Activated T-cell treated with anti-CD3 and anti-CD28 coated beads, Interleukin-2, amount 50 U/mL, for 72 hours (primary cell): ENCODE measurements around the gene SLC4A7. TPM values are rescaled to one million over a fixed set of nuclear protein-coding genes. Genes with fewer than 3 reads are reported as not detected.

Experiments
- ATAC-seq, 2 donors: fragments of 150-1000 bp; cut with Tn5 transposase; replicated peaks in 1 of 2; 2 replicates each; pipeline ENCODE4 v1.10.0; 2021; ENCODE audit warnings: moderate library complexity in 2 of 2, mild to moderate bottlenecking in 1 of 2
- DNase-seq, 2 donors: peaks; one replicate each; pipeline ENCODE4 v3.0.0; 2021 to 2022; ENCODE audit warnings: mixed read lengths in 1 of 2
- H3K27ac Mint-ChIP-seq: one replicate; pipeline ENCODE4 v1.8.0; 2022; ENCODE audit warnings: mild to moderate bottlenecking, moderate library complexity, mixed read lengths
- H3K27me3 Mint-ChIP-seq: one replicate; pipeline ENCODE4 v1.8.0; 2022; ENCODE audit warnings: low read depth, mixed read lengths
- H3K36me3 Mint-ChIP-seq, 2 donors: one replicate each; pipeline ENCODE4 v1.8.0; 2022; ENCODE audit warnings: mixed read lengths in 2 of 2, mild to moderate bottlenecking in 1 of 2; ENCODE audit not compliant: insufficient read depth in 2 of 2
- H3K4me1 Mint-ChIP-seq: one replicate; pipeline ENCODE4 v1.8.0; 2022; ENCODE audit warnings: low read depth, mixed read lengths
- H3K4me3 Mint-ChIP-seq, 2 donors: one replicate each; pipeline ENCODE4 v1.8.0; 2022; ENCODE audit warnings: mild to moderate bottlenecking in 2 of 2, mixed read lengths in 2 of 2, moderate library complexity in 2 of 2
- H3K9me3 Mint-ChIP-seq, 2 donors: one replicate each; pipeline ENCODE4 v1.8.0; 2022; ENCODE audit warnings: mixed read lengths in 2 of 2
- total RNA-seq, 2 donors: library from RNA; stranded (reverse); gene quantifications; one replicate each; pipeline ENCODE4 v1.2.3, GENCODE V29; 2022

SLC4A7 gene
- total RNA-seq, 2 donors from 2014 or later: 39.1 to 39.9 TPM

DNA sequence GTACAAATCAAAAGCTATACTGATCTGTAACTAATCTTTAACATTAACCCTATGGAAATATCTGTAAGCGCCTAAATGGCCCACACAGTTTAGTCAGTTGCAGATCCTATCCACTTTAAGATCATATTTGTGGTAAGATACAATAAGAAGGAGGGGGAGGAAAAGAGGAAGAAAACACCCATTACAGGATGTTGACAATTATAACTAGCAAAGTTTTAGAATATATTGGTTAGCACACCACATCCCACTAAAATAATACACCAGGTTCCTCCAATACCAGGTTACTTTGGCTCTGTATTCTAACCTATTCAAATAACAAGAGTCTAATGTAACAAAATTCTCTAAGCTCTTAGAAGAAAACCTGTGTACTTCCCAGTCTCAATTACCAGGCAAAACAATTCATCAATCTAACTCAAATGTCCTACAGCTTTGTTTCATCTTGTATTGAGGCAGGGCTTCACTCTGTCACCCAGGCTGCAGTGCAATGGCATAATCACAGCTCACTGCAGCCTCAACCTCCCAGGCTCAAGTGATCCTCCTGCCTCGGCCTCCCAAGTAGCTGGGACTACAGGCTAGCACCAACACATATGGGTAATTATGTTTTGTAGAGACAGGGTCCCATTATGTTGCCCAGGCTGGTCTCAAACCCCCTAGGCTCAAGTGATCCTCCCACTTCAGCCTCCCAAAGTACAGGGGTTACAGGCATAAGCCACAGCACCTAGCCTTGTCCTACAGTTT lies 4.2 kb downstream of the SLC4A7 start:
- Mint-ChIP-seq H3K36me3 (peaks cover 14 to 30% of the 10 kb centered on the region in 2 donors), H3K4me3 (peak overlapping the region; percentile 39 to 77), H3K4me1 (peaks cover 48% of the 10 kb centered on the region), H3K9me3 (peaks cover 2 to 6% of the 10 kb centered on the region in 2 donors), H3K27me3 (no peaks in the 10 kb centered on the region), H3K27ac (peak overlapping the region; percentile 92)
- ATAC-seq (no peak), DNase-seq (no peak)

DNA sequence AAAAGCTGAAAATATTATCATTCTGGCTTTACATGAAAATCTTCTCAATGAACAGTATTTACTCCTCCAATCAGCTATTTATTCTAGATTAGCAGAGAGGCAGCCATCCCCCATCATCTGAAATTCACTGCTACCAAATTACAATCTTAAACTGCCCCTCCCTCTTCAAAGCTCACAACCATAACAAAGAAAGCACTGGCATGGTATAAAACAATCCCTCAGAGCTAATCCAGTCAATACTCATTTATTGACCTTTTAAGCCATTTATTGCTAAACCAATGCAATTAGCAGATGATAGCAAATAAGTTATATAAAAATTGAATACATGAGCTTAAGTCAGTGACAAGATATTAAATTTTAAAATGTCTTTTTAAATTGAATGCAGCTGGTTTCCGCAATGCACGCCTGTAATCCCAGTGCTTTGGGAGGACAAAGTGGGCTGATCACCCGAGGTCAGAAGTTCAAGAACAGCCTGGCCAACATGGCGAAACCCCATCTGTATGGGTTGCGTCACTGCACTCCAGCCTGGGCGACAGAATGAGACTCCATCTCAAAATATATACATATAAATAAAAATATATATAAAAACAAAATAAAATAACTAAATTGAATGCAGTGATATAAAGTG lies 12.1 kb downstream of the SLC4A7 start:
- Mint-ChIP-seq H3K27me3 (no peaks in the 10 kb centered on the region), H3K36me3 (peaks cover 5 to 14% of the 10 kb centered on the region in 2 donors), H3K4me1 (peaks cover 21% of the 10 kb centered on the region), H3K4me3 (no peak overlapping the region), H3K9me3 (peaks cover 2 to 4% of the 10 kb centered on the region in 2 donors), H3K27ac (peak overlapping the region; percentile 76)
- no peak for DNase-seq
- ATAC-seq: no peak

DNA sequence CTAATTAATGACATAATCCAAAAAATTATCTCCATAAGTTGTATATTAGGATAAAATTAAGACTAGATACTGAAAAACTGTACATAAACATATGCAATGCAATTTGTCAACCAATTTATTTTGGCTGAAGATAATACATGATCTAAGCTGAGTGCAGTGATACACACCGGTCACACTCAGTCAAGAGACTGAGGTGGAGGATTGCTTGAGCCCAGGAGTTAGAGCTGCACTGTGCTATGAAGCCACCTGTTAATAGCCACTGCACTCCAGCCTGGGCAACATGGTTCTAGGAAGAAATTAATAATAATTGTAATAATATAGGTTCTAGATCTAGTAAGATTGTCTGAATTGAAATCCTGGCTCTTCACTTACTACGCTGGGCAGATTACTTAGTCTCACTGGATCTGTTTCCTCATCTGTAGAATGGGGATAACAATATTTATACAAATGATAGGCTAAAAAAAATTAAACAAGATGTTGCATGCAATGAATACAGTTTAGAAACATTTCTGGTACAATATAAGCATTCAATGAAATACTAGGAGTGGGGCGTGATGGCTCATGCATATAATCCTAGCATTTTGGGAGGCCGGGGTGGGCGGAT lies 15.8 kb downstream of the SLC4A7 start:
- ATAC-seq (no peak), DNase-seq (no peak)
- no peaks in the 10 kb centered on the region for H3K27me3 Mint-ChIP-seq
- H3K4me3 Mint-ChIP-seq: no peak overlapping the region
- H3K36me3 Mint-ChIP-seq: no peaks in the 10 kb centered on the region
- H3K4me1 Mint-ChIP-seq: peaks cover 4% of the 10 kb centered on the region
- H3K27ac Mint-ChIP-seq: peak overlapping the region; percentile 85
- H3K9me3 Mint-ChIP-seq: no peaks in the 10 kb centered on the region

DNA sequence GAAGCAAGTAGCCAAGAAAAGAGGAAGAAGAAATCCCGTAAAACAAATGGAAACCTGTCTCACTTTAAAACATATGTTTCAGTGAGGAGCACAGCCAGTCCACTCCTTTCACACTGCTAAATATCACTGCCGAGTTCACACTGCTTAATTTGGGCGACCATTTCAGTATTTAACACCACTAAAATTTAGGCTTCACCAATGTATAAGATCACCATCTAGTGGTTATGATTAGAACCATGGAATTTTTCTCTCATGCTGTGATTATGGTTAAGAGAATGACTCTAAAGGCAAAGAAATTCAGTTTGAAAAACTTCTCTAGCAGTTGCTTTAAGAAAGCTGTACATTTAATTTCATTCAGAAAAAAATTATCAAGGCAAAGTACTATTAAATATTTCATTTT lies 16.6 kb downstream of the SLC4A7 start:
- ATAC-seq (peak; percentile 75 to 77), DNase-seq (no peak)
- Mint-ChIP-seq H3K36me3 (peaks cover 0 to 2% of the 10 kb centered on the region in 2 donors), H3K27ac (peak overlapping the region; percentile 9), H3K4me3 (peak overlapping the region in 1 of 2 donors; percentile 27), H3K9me3 (no peaks in the 10 kb centered on the region), H3K4me1 (peaks cover 4% of the 10 kb centered on the region), H3K27me3 (no peaks in the 10 kb centered on the region)

DNA sequence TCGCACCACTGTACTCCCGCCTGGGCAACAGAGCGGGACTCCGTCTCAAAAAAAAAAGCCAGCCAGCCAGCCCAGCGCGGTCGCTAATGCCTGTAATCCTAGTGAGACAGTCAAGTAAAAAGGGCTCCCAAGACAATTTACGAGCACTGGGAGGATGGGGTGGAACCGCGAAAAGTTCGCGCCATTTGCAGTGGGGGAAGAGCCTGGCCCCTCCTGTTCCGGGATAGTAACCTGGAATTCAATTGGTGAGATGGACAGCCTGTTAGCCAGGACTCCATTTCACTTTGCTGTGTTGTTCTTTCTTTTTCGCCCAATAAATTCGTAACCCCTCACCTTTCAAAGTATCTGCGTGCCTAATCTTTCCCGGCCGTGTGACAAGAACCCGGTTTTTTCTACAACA lies 19.5 kb downstream of the SLC4A7 start:
- H3K27ac Mint-ChIP-seq: no peak overlapping the region
- H3K4me1 Mint-ChIP-seq: peaks cover 9% of the 10 kb centered on the region
- no peaks in the 10 kb centered on the region for H3K27me3 Mint-ChIP-seq
- DNase-seq (no peak), ATAC-seq (no peak)
- no peak overlapping the region for H3K4me3 Mint-ChIP-seq
- H3K9me3 Mint-ChIP-seq: no peaks in the 10 kb centered on the region
- peaks cover 2% of the 10 kb centered on the region in 2 donors for H3K36me3 Mint-ChIP-seq

DNA sequence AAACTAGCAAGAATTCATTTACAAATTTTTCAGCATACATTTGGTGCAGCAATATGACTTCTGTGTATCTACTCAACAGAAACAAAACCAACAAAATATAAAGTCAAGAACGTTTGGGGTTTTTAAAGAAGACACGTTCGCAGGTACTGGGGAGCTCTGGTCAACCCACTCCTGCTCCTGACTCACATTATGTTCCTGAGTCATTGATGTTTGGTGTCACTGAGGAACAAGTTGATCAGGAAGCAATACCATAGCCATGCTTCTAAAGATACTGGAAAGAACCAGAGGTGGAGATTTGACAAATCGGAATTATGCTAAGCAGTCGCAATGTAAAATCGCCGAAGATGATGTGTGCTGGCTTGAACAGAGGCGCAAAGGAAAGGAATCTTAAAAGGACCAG lies 22.0 kb downstream of the SLC4A7 start:
- no peak for ATAC-seq
- Mint-ChIP-seq H3K36me3 (peaks cover 2% of the 10 kb centered on the region in 2 donors), H3K27ac (no peak overlapping the region), H3K4me1 (peaks cover 9% of the 10 kb centered on the region), H3K27me3 (no peaks in the 10 kb centered on the region), H3K9me3 (no peaks in the 10 kb centered on the region), H3K4me3 (no peak overlapping the region)
- DNase-seq: no peak

DNA sequence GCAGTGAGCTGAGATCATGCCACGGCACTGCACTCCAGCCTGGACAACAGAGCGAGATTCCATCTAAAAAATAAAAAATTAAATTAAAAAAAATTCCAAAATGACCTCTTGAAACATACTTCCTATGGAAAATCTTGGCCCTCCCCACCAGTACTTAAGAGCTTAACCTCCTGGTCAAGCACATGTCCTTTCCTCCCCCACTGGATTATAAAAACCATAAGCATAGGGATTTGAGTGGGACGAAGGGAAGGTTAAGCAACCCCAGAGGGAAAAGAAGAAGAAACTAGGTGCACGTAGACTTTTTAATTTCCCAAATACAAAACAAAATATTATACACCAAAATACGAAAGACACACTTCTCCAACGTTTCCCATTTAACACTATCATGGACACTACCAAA lies 25.3 kb downstream of the SLC4A7 start:
- Mint-ChIP-seq H3K27me3 (no peaks in the 10 kb centered on the region), H3K4me3 (no peak overlapping the region), H3K9me3 (no peaks in the 10 kb centered on the region), H3K36me3 (peaks cover 2% of the 10 kb centered on the region in 2 donors), H3K4me1 (peaks cover 39% of the 10 kb centered on the region), H3K27ac (no peak overlapping the region)
- ATAC-seq (no peak), DNase-seq (no peak)

DNA sequence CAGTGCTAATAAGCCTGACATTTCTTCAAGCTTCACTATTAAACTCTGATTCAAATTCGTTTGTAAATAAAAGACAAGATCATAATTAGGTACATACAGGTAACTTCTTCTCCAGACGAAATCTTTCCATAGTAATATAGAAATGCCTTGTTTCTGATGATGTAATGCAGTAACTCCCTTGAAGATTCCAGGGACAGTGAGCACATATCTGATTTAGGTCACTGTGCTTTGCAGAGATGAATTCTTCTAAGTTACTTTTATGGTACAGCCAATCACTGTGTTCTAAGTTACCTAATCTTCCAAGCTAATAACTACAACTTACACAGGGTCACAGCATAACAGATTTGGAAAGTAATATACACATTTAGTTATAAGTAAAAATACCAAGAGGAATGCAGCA lies 27.6 kb downstream of the SLC4A7 start:
- Mint-ChIP-seq H3K4me1 (peaks cover 60% of the 10 kb centered on the region), H3K36me3 (no peaks in the 10 kb centered on the region), H3K9me3 (no peaks in the 10 kb centered on the region), H3K4me3 (no peak overlapping the region), H3K27ac (peak overlapping the region; percentile 63), H3K27me3 (no peaks in the 10 kb centered on the region)
- ATAC-seq: no peak
- DNase-seq: no peak

DNA sequence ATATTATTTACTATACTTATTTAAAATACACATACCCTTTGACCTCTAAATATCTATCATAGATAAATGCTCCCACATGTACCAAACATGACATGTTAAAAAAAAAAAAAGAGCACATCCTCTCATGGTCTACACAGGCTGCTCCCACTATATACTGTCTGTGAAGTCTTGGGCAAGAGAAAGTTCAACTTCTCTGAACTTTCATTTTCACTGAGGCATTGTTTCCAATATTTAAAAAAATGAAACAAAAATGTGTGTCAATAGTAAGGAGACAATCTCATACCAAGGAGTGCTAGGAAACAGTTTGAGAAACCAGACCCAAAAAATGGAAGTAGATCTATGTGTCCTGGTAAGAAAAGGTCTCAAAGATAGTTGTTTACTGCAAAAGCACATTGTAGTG lies 29.3 kb downstream of the SLC4A7 start:
- Mint-ChIP-seq H3K27me3 (no peaks in the 10 kb centered on the region), H3K4me3 (peak overlapping the region; percentile 35 to 83), H3K9me3 (no peaks in the 10 kb centered on the region), H3K27ac (peak overlapping the region; percentile 96), H3K36me3 (no peaks in the 10 kb centered on the region), H3K4me1 (peaks cover 61% of the 10 kb centered on the region)
- peak; percentile 80 to 82 for ATAC-seq
- DNase-seq: no peak

DNA sequence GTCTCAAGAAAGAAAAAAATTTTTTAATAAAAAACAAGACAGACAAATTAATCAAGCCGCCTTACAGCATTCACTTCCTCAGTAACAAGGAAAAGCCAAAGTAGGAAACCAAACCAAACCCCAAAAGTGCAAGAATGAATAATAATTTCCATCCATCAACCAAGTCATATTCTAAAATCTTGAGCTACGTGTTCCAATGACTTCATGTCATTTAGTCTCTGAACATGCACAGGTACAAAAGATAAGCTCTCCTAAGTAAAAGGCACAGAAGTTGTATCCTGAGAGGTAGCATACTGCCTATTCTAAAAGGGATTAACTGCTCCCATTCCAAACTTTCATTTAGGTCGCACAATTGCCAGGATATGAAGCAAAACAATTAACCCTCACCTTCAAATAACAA lies 29.7 kb downstream of the SLC4A7 start:
- Mint-ChIP-seq H3K27me3 (no peaks in the 10 kb centered on the region), H3K9me3 (no peaks in the 10 kb centered on the region), H3K4me3 (peak overlapping the region; percentile 26 to 83), H3K36me3 (no peaks in the 10 kb centered on the region), H3K27ac (peak overlapping the region; percentile 14), H3K4me1 (peaks cover 61% of the 10 kb centered on the region)
- DNase-seq: no peak
- peak; percentile 58 to 60 for ATAC-seq

DNA sequence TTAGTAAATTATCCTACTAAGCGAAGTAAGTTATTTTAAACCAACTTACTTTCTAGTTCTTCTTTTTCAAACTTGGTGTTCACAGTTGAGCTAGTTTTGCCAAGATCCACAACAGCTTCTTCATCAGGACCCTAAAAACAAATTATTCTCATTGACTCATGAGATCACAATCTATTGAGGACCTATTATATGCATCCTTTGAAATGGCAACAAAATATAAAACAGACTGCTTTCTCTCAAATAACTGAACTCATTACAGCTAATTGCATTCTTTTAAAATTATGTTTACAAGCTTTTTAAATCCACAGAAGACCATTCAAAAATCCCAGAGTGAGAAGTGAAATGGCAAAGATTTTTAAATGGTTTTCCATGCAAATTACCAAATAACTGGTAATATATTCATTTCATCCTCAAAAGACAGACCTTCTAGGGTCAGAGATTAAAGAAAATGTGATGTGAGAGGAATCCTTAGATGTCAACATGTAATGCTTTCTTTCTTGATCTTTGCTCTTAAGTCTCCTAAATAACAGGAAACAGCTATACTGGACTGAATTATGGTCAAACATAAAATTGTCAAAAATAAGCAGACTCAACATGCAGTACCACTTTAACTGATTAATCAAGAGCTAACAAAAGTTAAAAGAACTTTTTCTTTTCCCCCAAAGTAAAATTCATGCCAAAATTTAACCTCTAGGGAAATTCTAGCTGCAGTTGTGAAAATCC lies 31.7 kb downstream of the SLC4A7 start:
- Mint-ChIP-seq H3K36me3 (peaks cover 0 to 3% of the 10 kb centered on the region in 2 donors), H3K4me3 (no peak overlapping the region), H3K9me3 (no peaks in the 10 kb centered on the region), H3K4me1 (peaks cover 60% of the 10 kb centered on the region), H3K27ac (peak overlapping the region; percentile 5), H3K27me3 (no peaks in the 10 kb centered on the region)
- DNase-seq (no peak), ATAC-seq (no peak)

DNA sequence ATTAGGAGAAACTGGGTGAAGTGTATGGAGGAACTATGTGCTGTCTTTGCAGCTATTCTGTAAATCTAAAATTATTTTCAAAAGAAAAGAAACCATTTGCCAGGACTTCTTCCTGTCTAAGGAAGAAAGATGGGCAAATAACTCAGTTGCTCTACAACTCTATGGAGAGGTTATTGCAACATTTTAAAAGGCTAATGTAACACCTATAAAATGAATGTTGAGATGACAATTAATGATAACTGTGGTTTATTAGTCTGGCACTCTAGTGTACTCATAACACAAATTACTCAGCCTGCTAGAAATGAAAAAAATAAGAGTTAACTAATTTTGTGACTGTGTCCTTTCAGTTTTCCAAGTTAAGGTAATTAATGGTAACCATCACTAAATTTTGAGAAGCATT lies 32.3 kb downstream of the SLC4A7 start:
- peaks cover 54% of the 10 kb centered on the region for H3K4me1 Mint-ChIP-seq
- no peaks in the 10 kb centered on the region for H3K27me3 Mint-ChIP-seq
- DNase-seq: no peak
- no peak overlapping the region for H3K4me3 Mint-ChIP-seq
- peaks cover 0 to 3% of the 10 kb centered on the region in 2 donors for H3K36me3 Mint-ChIP-seq
- no peaks in the 10 kb centered on the region for H3K9me3 Mint-ChIP-seq
- no peak overlapping the region for H3K27ac Mint-ChIP-seq
- no peak for ATAC-seq

DNA sequence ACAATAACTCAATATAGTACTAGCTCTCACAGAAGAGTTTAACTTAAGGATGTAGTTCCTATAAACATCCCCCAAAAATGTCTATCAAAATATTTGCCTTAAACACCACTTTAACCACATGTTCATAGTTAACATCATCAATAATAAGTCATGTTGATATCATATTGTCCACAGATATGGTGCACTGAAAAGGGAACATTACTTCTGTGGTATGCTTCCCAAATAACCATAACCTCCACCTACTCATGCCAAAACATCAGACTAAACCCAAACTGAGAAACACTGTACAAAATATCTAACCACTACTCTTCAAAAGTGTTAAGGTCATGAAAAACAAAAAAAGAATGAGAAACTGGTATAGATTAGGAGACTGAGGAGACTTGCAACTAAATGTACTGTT lies 32.9 kb downstream of the SLC4A7 start:
- H3K36me3 Mint-ChIP-seq: peaks cover 0 to 3% of the 10 kb centered on the region in 2 donors
- DNase-seq (no peak), ATAC-seq (no peak)
- H3K27me3 Mint-ChIP-seq: no peaks in the 10 kb centered on the region
- H3K4me1 Mint-ChIP-seq: peaks cover 49% of the 10 kb centered on the region
- no peak overlapping the region for H3K4me3 Mint-ChIP-seq
- no peak overlapping the region for H3K27ac Mint-ChIP-seq
- no peaks in the 10 kb centered on the region for H3K9me3 Mint-ChIP-seq
